Stimulated activated CD8-positive, alpha-beta memory T cell treated with anti-CD3 and anti-CD28 coated beads, Interleukin-4, amount 100 ng/mL, for 48 hours (primary cell): ENCODE results near the gene GALR1.
A peak's percentile ranks its signal among the peaks of the same experiment; 100 is the strongest.
"Not testable (repeated sequence)": the region's sequence is repeated elsewhere in the genome, so short reads cannot be mapped to it uniquely, and the experiment has no call there.

Source experiments
- DNase-seq: peaks from one replicate; pipeline ENCODE4 v3.0.0-alpha.2; 2020

GALR1 gene, protein sequence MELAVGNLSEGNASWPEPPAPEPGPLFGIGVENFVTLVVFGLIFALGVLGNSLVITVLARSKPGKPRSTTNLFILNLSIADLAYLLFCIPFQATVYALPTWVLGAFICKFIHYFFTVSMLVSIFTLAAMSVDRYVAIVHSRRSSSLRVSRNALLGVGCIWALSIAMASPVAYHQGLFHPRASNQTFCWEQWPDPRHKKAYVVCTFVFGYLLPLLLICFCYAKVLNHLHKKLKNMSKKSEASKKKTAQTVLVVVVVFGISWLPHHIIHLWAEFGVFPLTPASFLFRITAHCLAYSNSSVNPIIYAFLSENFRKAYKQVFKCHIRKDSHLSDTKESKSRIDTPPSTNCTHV

DNA sequence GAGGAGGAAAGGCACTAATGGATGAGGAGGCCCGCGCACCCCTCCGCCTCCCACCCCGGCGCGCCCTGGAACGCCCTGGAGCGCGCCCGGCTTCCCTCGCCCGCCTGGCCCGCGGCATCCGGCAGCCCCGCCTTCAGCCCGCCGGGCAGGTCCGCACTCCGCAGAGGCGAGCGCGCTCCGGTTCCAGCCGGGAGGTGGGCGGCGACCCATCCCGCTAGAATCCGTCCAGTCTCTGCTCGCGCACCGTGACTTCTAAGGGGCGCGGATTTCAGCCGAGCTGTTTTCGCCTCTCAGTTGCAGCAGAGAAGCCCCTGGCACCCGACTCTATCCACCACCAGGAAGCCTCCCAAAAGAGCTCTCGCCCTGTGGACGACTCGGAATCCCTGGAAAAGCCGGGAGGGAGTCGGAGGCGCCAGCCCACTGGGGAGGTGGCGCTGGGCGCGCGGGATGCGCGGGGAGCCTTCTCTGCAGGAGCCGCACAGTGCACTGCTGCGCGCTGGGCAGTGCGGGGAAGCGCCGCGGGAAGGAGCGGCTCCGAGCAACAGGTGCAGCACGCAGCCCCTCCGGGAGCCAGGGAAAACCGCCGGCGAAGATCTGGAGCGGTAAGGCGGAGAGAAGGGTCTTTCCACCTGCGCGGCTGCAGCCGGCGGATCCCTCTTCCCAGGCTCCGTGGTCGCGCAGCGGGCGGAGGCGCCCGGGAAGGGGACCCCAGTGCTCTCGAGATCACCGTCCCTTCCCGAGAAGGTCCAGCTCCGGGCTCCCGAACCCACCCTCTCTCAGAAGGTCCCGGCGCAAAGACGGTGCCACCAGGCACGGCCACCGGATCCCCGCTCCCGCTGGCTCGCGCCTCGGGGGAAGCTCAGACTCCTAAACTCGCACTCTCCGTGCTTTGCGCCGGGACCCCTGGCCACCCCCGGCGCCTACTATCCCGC lies at the start of gene GALR1:
TSS of gene GALR1 (plus strand) at position 280 of the 932 bp plus-strand sequence. CDS start 701 bp downstream, outside the sequence.
- peak; percentile 27 for DNase-seq

DNA sequence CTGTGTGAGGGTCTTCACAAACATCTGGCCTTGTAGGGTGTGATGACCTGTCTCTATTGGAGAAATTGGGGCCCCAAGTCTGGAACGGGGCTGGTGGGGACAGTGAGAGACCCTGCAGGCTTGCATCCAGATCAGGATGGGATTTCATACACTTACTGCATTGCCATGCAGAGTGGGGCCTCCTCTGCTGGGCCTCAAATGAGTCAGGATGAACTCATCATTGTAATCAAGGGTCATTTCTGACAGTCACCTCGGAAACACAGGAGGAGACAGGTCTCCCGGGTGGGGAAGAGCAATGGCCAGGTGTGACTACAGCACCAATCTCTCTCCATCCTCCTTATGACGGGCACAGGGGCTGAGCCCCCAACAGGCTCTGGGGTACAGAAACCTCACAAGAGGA lies 48.1 kb upstream of the GALR1 start:
- DNase-seq = no peak

DNA sequence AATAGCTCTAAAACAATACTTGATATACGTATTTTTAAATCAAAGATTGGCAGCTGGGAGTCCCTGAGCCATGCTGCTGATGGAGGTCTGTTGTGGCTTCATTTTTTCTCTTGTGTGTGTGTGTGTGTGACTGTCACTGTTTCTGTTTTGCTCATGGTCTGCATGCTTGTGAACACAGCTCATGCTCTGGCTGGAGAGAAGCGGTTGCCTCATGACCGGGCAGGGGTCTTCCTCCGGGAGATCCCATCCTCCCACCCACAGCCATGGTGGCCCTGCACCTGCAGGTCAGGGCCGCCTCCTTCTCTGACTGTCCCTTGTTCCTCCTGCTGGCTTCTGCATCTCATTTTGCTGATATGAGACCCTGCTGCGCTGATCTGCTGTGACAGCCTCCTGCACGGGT lies 47.3 kb upstream of the GALR1 start:
- no peak for DNase-seq

DNA sequence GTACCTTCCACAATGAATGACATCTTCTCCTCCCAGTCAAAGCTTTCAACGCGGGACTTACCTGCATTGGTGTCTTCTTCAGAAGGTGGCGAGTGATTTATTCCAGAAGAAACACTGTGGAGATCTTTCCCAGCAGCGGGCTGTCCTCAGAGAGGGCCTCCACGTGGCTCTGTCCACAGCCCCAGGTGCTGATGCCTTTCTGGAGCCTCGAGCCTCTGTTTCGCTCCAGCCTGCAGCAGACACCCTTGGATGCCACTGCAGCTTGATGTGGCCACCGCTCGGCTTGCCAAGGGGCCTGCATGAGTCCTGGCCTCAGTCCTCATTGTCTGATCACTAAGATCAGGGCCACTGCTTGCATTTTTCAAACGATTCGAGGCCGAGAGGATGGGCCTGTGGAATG lies 46.6 kb upstream of the GALR1 start:
- DNase-seq = no peak

DNA sequence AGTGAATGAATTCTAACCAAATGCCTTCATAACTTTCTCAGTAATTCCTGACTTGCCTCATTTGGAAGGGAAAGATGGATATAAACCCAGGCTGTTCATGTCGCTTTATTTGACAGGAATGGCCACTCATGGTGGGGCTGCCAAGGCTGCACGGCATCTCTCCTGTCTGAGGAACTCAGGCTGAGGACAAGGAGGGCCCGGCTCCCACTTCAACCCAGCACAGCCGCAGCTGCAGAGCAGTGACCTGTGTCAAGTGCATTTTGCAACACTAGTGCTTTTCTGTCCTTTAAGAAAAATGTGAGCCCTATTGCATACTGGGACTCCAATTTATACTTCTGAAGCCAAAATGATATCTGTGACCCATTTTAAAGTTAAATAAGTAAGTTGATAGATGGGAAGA lies 45.8 kb upstream of the GALR1 start:
- no peak for DNase-seq

DNA sequence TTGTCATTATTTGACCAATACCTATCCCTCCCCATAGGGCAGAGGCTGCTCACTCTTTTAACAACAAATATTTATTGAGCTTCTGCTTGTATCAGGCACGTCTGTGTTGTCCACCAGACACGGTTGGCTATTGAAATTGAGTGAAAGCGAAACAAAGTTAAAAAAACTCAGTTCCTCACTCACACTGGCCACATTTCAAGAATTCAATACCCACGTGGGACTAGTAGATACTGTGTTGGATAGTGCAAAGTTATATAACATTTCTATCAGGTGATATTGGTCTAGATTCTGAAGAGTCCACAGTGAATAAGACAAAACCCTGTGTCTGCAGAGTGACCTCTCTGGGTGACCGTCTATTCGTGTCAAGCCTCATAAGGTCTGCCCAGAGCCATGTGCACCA lies 43.9 kb upstream of the GALR1 start:
- DNase-seq = no peak

DNA sequence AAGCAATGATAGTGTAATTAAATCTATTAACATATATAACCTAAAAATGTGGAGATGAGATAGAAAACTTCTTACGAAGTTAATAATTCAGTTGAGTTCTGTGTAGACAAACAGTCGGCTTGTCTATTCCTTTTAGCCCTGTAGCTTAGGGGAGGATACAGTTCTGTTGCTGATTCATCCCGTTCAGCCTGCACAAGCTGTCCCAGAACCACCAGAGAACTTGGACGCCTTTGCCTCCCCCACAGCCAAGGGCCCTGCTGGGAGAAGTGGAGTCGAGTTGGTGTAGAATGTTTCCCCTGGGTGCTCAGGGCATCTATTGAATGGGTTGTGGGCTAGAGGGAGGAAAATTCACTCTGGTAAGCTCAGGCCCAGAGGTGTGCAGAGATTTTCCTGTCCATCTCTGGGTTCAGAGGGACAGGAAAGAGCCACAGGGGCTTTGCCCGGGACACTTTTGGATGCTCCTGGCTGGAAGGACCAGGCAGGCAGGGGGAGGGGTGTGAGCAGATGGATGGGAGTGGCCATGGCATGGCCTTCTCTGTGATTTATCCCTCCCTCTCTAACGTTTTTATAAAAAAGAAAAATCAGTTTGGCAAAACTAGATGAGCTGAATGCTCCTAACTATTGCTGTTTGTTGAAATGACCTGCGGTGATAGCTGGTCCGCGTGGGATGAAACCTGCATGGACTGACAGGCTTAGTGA lies 42.8 kb upstream of the GALR1 start:
- no peak for DNase-seq

DNA sequence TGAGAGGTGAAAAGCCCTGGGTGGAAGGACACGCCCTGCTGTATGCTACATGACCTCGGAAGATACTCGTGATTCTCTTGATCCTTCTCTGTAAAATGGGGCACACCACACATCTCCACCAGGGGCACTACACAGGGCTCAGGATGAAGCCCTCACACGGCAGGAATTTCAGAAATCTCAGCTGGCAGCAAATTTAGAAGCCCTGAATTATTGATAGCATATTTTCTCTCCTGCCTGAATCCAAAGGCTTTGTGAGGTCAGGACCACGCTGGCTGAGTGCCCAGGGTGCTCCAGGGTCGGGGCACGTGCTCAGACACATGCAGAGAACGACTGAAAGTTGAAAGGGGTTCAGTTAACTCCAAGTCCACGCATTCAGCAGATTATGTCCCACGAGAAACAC lies 42.1 kb upstream of the GALR1 start:
- DNase-seq = peak; percentile 55

DNA sequence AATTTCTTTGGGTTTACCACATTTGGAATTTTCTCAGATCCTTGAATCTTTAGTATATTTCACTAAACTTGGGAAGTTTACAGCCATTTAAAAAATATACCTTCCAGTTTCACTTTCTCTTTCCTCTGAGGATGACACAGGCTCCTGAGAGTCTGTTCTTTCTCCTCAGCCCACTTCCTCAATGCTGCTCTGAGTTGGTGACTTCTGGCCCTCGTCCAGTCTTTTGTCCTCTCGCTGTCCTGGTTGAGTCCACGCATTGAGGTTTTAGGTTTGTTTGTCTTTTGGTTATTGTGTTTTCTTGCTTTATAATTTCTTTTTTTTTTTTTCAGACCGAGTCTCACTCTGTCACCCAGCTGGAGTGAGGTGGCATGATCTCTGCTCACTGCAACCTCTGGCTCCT lies 40.7 kb upstream of the GALR1 start:
- peak; percentile 41 for DNase-seq

DNA sequence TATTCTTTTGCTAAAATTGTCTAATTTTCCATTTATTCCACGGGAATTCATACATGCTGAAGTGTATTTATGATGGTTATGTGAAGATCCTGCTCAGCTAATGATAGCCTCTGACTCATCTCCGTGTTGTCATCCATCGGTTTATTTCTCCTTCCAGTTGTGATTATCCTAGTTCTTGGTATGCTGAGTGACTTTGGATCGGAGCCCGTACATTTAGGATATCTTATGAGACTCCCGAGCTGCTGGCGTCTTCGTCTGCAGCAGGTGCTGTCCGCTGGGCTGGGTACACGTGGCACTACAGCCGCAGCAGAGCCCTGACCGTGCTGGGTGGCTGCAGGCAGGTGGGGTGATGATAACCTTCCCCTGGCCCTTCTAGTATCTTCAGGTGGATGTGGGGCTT lies 40.1 kb upstream of the GALR1 start:
- DNase-seq = no peak

DNA sequence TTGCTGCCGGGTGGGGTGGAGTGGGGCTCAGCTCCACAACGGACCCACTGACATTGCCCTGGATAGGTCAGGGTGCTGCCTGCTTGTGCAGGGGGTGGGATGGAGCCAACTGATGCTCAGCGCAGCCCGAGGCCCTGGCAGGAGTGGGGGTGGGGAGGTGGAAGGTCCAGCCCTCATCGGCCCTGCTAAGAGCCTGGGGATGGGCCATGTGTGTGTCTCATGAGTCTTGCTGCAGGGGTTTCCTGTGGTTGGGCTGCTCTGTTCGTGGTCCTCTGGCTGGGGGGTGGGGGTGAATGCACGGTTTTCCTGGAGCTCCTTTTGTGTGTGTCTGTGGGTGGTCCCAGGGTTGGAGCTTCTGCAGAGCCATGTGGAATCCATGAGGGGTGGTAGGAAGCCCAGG lies 39.4 kb upstream of the GALR1 start:
- no peak for DNase-seq

DNA sequence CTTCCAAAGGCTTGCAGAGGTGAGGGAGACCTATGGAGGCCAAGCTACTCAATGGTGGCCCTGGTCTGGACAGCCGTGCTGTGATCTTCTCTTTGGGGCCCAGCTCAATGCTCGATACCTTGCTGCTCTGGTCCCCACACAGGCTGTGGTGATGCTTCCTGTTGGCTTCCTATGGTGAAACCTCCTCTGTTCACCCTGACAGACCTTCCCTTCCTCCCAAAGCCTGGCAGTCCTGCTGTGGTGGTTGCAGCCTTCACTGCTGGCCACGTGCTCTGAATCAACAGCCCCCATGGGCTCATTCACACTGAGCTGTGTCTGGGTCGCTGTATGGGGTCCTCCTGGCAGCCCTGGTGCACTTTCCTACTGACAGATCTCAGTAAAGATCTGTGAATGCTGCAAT lies 31.0 kb upstream of the GALR1 start:
- DNase-seq = no peak

DNA sequence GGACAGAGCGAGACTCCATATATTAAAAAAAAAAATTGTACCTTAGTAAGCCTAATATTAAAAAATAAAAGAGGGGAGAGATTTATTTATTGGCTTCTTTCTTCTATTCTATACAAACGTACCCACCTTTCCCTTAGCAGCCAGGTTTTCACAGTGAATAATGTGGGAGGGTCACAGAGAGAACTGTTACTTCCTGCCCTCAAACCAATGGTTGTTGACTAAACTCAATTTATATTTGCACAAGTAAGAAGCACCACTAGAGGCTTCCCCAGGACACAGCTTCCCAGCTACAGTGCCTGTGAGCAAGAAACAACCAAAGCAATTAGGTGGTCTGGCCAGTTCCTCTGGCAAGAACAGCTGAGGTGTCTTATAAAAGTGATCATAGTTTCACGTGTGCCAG lies 28.9 kb upstream of the GALR1 start:
- DNase-seq = no peak

DNA sequence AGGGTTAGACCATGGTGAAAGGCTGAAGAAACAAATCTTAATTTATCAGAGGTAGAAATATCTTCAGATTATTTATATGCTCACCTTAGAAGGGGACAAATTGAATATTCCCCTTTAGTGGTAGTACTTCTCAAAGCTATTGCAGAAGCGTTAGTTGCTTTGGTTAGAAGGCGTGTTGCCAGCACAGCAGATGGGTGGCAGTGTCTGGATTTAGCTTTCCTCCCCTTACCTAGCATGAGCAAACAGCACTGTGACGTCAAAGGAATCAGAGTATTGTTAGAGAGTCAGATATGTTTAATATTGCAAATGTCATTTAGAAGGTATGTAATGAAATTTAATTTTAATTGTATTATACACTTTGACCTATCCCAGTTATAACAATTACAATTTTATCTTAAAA lies 27.2 kb upstream of the GALR1 start:
- no peak for DNase-seq

DNA sequence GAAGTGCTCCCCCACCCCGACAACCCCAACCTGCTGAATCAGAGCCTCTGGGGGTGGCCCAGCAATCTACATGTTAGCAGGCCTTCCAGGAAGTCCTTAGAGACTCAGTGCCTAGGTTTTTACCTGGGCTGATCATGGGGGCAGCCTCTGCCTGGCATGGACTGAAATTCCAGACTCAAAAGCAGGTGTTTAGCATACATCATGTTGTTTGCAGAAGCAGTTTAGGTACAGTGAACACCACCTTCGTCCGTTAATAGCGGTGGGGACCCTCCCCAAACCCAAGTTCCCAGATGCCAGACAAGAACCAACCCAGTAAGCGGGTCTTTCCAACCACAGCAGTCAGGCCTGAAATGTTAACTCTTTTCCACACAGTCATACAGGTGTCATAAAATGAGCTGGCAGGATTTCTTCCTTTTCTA lies 26.4 kb upstream of the GALR1 start:
- peak; percentile 56 for DNase-seq

DNA sequence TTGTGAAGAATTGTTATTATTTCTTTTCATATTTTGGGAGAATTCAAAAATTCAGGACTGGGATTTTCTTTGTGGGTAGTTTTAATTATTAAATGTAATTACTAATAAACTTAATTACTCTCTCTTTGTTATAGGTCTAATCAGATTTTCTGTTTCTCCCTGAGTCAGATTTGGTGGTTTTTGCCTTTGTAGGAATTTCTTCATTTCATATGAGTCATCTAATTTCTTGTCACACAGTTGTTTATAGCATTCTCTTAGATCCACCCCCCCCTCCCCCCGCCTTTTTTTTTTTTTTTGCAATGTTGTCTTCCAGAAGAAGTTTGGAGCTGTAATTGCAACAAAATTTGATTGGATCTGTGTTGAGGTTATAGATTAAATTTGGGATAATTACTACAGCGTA lies 26.0 kb upstream of the GALR1 start:
- no peak for DNase-seq

DNA sequence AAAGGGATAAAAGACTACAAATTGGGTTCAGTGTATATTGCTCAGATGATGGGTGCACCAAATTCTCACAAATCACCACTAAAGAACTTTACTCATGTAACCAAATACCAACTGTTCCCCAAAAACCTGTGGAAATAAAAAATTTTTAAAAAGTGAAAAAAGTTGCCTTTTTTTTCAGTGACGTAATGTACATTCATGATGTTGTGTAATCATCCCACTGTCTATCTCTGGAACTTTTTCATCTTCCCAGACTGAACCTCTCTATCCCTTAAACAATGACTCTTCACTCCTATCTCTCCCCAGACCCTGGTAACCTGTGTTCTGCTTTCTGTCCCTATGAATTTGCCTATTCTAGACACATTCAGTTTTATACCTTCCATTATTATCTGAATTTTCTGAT lies 19.0 kb upstream of the GALR1 start:
- DNase-seq = no peak

DNA sequence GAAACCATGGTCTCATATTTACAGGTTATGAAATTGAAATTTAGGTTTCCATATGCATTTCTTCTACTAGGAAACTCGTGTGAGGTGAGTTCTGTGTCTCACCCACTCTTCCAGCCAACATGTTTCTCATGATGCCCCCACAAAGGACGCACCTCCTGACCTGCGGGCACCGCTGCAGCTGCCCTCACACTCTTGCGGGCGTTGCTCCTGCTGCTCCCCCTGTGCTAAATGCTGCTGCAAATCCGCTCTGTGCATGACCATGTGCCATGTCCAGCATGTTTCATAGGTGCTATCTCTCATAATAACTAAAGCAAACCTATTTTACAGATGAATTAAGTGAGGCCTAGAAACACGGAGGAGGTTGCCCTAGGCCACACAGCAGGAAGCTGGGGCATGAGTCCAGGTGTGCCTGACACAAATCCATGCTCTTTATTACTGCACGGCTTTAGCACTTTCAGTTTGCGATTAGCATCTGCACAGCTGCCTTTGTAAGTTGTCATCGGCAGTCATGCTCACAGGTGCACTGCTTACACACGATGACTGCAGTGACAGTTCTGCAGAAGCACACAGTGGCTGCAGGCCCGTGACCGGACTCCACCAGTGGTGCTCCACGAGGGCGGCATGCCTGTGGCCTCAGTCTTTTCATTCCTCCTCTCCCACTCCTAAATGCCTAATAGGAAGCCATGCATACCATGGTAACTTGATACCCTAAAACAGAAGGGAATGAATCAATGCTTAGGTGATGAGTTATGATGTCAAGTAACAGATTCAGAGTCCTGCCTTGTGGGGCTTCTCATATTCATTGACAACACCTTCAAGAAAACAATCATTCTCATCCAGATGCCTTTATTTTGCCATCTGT lies 14.9 kb upstream of the GALR1 start:
- DNase-seq = no peak

DNA sequence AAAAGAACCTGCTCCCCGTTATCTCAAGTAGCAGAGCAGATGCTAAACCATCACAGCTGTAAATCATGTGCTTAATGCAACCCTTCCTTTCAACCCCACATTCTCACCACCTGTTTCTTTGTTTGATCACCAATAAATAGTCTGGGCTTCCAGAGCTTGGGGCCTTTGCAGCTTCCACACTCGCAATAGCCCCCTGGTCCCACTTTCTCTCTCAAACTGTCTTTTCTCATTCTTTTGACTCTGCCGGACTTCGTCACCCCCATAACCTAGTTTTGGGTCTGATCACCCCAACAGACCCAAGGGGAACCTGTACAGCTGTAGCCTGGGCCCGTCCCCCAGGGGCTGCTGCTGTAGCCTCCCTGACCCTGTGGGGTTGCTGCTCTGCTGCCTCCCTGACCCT lies 10.4 kb upstream of the GALR1 start:
- not testable (repeated sequence) for DNase-seq

DNA sequence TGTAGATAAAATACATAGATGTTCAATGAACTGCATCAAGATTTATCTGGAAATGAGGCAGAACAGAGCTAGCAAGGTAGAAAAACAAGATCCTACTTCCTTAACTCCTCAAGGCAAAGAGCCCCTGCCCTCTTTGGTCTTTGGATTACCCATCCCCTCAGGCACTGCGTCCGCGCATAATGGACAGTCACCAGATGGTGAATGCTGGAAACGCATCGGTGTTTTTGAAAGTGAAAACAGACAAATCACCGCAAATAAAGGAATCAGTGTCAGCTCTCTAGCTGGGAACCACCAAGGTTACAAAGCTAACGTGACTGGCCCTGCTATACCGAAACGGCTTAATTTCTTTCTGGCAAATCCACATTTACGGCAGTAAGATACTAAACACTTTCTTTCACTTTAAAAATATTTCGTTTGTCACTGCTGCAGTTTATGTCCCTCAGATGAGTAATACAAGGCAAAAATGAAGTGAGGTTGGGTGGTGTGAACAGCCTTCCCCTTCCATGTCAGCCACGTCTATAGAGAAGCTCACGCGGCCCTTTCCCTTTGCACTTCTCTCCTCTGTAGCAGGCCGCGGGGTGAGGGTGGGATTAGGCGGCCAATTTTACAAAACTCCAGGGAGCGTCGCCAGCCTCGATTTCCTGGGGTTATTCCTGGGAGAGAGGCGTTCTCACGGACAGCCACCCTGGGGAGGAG lies 627 bp upstream of the GALR1 start:
- no peak for DNase-seq

DNA sequence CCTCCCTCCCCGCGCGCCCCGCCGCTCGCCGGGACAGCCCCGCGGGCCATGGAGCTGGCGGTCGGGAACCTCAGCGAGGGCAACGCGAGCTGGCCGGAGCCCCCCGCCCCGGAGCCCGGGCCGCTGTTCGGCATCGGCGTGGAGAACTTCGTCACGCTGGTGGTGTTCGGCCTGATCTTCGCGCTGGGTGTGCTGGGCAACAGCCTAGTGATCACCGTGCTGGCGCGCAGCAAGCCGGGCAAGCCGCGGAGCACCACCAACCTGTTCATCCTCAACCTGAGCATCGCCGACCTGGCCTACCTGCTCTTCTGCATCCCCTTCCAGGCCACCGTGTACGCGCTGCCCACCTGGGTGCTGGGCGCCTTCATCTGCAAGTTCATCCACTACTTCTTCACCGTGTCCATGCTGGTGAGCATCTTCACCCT lies 865 bp downstream of the GALR1 start:
- DNase-seq = no peak
